HL-60/S4 treated with retinoic acid at 250 ng/mL for 4 days and 3 days (cell line): ENCODE data around the gene CTSK.

Experiments used
- in situ Hi-C: fragments of 300-500 bp; cut with MboI; formaldehyde crosslinking; loops from 2 replicates; pipeline ENCODE4 v1.7.0; 2022; ENCODE audit warnings: low sequenced_read_pairs

Gene CTSK

GRCh38 chr1:150763018-150763417, 45.0 kb downstream of the CTSK start:
- in situ Hi-C loops, result no loop called here

DNA sequence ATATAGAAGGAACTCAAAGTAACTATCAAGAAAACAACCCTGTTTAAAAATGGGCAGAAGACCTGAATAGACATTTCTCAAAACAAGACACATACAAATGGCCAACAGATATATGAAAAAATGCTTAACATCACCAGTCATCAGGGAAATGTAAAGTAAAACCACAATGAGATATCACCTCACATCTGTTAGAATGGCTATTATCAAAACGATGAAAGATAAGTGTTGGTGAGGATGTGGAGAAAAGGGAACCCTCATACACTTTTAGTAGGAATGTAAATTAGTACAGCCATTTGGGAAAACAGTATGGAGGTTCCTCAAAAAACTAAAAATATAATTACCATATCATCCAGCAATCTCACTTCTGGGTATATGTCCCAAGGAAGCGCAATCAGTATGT, 45.5 kb downstream of the CTSK start:
- in situ Hi-C loops, result no loop called here

GRCh38 chr1:150761801-150762200, 46.3 kb downstream of the CTSK start:
- in situ Hi-C loops, result no loop called here

DNA sequence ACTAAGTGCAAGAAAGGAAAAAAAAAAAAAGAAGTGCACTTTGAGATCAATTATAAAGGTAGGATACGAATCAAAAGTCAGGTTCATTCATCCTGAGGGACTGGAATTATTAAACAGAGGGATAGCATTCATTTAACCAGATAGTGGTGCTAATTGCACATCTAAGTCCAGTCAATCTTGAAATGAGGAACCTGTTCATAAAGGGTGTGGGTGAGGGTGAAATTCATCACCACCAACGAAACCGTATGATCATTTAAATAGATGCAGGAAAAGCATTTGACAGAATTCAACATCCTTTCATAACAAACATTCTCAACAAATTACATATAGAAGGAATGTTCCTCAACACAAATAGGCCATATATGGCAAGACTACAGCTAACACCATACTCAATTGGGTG, 48.0 kb downstream of the CTSK start:
- in situ Hi-C loops, result no loop called here

DNA sequence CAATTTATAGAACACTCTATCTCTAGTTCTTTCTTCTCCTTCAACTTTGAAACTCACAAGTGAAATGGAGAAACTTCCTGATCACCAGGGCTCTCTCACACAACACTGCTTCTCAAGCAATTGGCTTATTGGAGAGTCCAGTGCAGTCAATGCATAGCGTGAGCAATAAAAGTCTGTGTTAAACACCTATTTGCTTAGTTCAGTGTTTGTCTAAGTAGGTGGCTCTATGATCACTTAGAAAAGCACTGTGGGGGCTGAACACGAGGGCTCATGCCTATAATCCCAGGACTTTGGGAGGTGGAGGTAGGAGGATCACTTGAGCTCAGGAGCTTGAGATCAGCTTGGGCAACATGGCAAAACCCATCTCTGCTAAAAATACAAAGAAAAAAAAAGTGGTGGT, 54.6 kb downstream of the CTSK start:
- in situ Hi-C loops, result no loop called here

DNA sequence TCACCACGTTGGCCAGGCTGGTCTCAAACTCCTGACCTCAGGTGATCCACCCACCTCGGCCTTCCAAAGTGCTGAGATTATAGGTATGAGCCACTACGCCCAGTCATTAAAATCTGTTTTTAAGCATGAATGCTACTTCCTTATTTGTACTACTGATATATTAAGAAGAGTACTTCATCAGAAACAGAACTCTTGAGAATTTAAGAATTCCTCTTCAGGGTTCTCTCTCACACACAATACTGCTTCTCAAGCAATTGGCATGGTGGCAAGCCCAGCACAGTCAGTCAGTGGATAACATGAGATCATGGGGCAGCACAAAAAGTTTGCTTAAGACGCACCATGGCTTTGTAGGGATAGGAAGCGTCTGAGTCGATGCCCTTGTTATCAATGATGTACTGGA, 56.6 kb downstream of the CTSK start:
- in situ Hi-C loops, result no loop called here

DNA sequence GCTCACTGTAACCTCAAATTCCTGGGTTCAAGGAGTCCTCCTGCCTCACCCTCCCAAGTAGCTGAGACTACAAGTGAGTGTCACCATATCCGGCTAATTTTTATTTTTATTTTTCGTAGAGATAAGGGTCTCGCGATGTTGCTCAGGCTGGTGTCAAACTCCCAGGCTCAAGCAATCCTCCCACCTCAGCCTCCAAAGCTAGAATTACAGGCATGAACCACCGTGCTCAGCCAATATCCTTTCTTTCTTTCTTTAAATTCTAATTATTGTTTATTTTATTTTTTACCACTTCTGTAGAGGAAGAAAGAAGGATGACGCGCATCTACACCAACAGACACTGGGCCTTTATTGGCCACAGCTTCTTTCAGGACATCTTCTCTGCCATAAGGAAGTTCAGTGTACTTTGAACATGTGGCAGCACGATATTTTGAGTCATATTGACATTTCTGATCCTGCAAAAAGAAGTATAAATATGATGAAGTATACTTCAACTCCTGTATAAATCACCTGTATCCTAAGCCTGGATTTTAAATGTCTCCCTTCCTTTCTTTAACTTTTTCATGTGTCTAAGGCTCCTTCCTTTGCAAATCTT, 58.2 kb downstream of the CTSK start:
- in situ Hi-C loops, result no loop called here

GRCh38 chr1:150748878-150749719, 59.0 kb downstream of the CTSK start:
- in situ Hi-C loops, result no loop called here
